Stimulated activated CD8-positive, alpha-beta memory T cell treated with anti-CD3 and anti-CD28 coated beads, Interleukin-12 subunit alpha, Interleukin-12 subunit beta, amount 100 ng/mL, for 24 hours (primary cell): ENCODE results near the gene PKN2.

ENCODE experiments used
- DNase-seq: peaks from one replicate; pipeline ENCODE4 v3.0.0-alpha.2; 2020; ENCODE audit errors: extremely low read depth

Gene PKN2

DNA sequence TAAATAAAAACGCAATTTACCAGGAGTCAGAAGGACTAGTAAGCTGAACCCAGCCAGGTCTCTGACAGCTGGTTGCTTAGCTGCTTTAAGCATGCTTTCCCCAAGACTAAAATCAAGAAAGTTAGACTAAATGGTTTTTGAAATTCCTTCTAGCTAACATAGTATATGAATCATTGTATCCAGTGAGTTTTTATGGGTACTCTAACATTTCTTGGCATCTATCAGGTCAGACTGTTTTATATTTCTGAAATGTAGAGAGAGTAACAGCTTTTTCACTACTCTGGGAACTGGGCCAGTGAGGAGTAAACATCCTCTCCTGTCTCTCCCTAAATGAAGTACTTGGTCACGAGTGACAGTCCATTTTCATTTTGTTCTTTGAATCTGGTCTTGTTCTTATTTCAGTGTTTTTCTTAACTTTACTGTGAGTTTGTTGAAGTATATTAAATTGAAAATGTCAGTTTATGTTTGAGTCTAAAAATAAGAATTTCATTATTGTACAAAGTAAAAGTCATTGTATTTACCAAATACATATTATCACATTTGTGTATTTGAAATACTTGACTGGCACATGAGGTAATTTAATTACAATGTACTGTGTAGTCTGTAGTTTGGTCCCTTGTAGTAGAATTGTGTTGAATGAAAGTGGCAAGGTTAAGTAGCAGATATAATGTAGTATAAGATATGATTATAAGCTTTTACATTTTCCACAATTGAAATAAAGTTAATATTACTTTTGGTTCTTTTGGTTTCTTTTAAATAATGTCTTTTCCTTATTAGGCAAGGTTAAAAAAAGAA is 47.6 kb downstream of the PKN2 start:
- no peak for DNase-seq

DNA sequence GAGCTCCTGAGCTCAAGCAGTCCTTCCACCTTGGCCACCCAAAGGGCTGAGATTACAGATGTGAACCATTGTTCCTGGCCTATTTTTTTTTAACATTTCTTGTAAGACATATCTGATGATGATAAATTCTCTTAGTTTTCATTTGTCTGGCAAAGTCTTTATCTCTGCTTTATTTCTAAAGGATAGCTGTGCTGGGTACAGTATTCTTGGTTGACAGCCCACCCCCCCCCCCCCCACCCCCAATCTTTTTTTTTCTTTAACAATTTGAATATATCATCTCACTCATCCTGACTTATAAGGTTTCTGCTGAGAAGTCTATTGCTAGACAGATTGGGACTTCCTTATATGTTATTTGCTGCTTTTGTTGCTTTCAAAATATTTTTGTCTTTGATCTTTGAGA is 51.3 kb downstream of the PKN2 start:
- no peak for DNase-seq

DNA sequence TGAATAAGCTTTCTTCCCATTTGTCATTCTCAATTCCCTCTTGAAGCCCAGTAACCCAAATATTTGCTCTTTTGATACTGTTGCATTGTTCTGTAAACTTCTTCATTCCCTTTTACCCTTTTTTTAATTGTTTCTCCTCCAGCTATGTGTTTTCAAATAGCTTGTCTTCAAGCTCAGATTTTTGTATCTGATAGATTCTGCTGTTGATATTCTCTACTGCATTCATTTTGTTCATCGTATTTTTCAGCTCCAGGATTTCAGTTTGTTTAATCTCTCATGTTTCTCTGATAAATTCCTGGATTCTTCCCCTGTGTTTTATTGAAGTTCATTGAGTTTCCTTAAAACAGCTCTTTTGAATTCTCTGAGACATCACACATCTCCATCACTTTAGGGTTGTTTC is 51.8 kb downstream of the PKN2 start:
- DNase-seq = no peak

DNA sequence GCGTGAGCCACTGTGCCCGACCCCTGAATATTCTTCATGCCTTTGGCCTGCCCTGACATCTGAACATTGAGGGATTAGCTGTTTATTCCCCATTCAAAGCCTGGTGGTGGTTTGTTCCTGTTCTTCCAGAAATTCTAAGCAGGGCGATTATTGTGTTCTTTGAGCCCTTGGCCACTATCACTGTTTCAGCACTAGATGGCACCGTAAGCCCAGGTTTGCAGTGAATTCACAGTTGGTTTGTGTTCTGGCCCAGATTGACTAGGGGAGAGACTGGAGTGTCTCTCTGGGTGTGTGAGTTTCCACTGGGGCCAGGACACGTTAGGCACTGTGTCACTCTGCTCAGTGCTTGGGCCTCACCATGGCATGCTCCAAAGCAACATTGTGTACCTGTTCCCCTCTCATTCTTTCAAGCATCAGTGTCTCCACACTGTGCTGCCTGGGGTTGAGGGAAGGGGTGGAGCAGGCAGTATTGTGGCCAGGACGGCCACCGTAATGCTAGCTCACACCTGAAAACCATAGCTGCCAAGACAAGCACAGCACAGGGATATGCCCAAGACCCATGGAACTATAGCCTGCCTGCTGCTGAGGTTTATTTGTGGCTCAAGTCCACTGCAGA is 52.7 kb downstream of the PKN2 start:
- DNase-seq = no peak

DNA sequence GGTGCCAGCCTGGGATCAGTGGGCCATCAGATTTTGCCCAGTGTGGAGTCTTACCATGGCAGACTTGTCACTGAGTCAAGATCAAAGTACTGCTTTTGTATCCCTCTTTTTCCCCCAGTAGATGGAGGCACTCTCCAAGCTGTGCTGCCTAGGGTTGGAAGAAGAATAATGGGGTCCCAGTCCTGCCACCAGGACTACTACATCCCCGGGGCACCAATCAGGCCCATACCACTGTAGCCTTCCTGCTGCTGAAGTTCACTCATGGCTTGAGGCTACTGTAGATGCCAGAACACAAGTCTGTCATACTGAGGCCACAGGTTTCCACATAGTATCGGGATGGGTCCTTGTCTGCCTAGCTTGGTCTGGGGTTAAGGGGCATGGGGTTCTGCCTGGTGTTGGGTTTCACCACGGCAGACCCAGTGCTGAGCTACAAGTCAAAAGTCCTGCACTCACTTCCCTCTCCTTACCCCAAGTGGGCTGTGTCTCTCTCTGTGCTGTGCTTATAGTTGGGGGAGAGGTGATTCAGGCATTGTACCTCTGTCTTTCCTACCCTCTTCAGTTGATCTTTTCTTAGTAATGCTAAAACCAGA is 53.4 kb downstream of the PKN2 start:
- DNase-seq = no peak

DNA sequence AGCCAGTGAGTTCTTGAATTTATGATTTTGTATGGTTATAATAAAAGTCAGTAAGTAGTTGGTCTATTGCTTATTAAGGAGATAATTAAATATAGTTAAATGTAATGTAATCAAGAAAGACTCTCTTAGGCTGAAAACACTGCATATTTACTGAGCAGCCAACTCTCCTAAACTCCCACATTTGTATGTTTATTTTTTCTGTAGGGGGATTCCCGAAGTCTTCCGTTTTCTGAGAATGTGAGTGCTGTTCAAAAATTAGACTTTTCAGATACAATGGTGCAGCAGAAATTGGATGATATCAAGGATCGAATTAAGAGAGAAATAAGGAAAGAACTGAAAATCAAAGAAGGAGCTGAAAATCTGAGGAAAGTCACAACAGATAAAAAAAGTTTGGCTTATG is 56.7 kb downstream of the PKN2 start:
- no peak for DNase-seq

DNA sequence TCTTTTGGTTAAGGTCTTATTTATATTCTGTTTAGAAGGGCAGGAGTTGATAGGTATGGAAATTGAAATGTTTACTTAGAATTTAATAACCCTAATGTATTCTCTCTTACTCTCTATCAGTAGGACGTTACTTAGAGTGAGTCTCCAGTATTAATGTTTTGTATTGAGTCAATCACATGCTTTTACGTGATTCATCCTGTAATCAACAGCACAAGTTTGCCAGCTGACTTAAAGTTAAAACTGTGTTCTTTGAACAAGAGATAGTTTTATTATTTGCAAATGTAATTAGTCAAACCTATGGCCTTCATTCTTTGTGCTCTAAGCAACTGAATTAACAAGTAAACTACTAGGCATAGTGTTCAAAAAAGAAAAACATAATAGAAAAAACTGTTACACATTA is 57.3 kb downstream of the PKN2 start:
- DNase-seq = no peak

DNA sequence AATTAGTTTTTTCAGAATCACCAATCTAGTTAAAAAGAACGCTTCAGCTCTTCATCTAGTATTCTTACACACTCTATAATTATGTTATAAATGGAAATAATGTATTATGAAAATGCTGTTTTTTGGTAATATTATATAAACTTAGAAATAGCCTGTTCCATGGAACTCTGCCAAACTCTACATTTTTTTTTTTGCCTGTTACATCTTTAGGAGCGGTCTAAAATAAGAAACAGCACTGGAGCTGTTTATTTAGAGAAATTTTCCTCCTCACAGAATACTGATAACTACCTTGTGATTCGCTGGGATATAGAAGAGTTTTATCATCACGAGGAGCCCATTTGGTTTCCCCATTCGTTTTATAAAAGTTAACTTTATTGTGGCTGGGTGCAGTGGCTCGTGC is 58.5 kb downstream of the PKN2 start:
- no peak for DNase-seq

DNA sequence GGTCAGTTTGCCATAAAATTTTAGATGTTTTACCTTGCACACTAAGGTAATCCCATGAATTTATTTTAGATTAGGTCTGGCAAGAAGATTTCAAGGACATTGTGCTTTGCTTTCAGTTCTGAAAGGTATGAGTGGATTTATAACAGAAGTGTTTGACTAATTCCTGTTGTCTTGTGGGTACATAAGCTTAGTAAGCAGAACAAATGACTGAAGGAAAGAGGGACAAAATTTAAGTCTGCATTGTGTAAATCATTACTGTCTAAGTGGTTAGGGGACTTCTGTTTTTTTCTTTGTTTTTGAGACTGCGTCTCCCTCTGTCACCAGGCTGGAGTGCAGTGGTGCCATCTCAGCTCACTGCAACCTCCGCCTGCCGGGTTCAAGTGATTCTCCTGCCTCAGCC is 60.1 kb downstream of the PKN2 start:
- no peak for DNase-seq

DNA sequence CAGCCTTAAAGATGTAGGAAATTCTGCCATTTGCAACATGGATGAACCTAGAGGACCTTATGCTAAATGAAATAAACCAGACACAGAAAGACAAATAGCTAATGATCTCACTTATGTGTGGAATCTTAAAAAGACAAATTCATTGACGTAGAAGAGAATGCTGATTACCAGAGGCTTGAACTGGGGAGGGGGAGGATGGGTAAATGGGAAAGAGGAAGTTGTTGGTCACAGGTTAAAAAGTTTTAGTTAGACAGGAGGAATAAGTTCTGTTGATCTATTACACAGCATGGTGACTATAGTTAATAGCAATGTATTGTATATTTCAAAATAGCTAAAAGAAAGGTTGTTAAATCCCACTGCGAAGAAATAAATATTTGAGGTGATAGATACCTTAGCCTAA is 62.8 kb downstream of the PKN2 start:
- DNase-seq = no peak

DNA sequence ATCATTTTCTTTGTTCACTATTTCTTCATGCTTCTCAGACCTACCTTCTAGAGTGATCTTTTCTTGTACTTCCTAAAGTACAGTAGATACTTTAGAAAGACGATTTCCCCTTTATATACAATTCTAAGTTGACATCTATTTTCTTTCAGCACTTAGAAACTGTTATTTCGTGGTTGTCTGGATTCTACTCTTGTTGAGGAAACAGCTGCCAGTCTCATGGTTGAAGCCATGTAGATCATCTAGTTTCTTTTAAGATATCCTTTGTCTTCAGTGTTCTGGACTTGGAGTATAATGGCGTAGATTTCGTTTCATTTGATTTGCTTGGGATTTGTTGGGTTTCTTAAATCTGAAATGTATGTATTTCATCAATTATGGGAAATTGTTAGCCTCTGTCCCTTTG is 67.6 kb downstream of the PKN2 start:
- DNase-seq = no peak

DNA sequence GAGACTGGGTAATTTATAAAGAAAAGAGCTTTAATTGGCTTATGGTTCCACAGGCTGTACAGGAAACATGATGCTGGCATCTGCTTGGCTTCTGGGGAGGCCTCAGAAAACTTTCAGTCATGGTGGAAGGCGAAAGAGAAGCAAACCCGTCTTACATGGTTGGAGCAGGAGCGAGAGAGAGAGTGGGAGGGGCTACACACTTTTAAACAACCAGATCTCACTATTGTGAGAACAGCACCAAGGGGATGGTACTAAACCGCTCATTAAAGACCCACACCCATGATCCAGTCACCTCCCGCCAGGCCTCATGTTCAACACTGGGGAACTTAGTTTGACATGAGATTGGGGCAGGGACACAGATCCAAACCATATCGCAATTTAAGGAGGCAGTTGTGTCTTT is 69.4 kb downstream of the PKN2 start:
- no peak for DNase-seq

DNA sequence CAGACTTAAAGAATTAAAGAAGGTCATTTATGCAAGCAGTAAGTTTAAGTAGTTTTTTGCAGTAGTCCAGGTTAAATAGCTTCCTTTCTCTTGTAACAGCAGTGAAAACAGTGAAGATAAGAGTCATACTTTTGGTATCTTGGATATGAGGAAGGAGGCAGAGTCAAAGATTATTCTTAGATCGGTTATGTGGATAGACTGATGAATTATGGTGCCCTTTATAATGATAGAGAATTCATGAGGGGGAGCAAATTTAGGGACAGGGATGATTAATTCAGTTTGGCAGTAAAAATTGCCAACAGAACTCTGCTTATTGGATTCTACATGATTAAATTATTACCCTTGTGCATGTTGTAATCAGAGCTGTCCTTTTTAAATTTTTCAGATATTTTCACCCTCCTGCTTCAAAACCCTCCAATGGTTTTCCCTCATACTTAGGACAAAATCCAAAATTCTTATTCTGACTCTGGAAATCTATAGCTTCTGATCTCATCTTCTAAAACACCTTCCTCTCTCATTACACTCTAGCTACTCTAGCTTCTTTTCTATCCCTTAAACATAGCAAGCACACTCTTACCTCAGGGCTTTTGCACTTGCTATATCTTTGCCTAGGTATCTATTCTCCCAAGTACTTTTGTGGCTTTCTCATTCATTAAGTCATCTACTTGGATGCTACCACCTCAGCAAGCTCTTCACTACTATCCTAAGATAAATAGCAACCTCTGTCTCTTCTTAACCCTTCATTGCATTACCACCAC is 79.8 kb downstream of the PKN2 start:
- DNase-seq = no peak

DNA sequence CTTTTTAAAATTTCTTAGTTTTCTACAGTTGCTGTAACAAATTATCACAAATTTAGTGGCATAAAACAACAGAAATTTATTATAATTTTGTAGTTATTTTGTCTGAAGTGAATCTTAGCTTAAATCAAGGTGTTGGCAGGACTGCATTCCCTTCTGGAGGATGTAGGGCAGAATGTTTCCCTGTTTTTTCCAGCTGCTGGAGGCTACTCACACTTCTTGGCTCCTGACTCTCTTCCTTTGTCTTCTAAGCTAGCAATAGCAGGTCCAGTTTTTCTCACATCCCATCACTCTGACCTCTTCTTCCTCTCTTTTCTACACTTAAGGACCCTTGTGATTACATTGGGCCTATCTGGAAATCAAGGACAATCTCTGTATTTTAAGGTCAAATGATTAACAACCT is 84.1 kb downstream of the PKN2 start:
- no peak for DNase-seq

DNA sequence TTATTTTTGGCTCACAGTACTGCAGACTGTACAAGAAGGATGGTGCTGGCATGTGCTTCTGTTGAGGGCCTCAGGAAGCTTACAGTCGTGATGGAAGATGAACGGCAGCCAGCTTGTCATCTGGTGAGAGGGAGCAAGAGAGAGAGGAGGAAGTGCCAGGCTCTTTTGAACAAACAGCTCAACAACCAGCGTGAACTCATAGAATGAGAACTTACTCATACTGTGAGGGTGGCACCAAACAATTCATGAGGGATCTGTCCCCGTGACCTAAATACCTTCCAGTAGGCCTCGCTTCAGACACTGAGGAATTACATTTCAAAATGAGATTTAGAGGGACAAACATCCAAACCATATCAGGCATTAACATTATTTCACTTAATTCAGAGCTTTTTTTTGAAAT is 84.7 kb downstream of the PKN2 start:
- DNase-seq = no peak

DNA sequence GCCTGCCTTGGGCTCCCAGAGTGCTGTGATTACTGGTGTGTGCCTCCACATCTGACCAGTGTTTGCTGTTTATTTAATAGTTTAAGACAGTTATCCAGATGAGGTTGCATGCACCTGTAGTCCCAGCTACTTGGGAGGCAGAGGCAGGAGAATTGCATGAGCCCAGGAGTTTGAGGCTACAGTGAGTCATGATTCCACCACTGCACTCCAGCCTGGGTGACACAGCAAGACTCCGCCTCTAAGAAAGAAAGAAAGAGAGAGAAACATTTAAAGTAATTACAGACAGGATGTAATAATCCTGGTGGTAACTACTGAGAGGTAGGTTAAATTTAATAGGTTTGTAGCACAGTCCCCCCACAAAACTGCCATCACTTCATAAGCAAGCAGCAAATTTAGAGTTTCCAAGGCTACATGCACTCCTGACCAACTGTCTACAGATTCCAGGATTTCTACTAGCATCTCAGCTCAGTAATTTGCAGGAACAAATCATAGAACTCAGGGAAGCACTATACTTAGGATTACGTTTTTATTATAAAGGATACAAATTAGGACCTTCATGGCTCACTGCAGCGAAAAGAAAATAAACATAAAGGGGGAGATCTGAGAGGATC is 89.6 kb downstream of the PKN2 start:
- no peak for DNase-seq

DNA sequence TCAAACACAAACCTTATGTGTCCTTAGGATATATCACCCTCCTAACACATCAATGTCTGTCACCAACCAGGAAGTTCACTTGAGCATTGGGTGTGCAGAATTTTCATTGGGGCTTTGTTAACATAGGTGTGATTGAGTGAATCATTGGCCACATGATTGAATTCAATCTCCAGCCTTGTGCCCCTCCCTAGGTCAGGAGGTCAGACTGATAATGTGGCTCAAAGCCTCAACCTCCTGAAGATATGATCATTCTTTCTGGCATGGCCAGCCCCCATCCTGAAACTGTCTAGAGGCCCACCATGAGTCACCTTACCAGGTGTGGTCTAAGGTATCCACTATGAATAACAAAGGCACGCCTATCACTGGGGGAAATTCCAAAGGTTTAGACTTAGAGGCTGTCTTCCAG is 90.1 kb downstream of the PKN2 start:
- no peak for DNase-seq

DNA sequence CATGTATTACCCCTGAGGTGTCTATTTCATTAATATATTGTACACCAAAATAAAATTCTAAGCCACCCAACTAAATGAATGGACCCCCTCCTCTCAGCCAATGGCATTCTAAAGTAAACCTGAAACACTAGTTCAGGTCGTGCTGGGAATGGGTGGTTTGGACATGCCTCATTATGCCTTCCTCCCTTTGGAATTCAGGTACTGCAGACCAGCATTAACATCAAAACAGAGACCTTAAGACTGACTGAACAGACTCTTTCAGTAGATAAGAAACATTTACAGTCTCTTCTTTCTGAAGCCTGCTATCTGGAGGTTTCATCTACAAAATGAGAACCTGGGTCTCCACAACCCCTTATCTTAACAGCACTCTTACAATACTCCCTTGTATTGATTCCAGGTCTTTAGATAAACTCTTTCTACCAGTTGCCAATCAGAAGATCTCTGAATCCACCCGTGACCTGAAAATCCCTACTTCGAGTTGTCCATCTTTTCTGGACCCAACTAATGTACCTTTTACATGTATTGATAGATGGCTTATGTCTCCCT is 93.6 kb downstream of the PKN2 start:
- DNase-seq = no peak

DNA sequence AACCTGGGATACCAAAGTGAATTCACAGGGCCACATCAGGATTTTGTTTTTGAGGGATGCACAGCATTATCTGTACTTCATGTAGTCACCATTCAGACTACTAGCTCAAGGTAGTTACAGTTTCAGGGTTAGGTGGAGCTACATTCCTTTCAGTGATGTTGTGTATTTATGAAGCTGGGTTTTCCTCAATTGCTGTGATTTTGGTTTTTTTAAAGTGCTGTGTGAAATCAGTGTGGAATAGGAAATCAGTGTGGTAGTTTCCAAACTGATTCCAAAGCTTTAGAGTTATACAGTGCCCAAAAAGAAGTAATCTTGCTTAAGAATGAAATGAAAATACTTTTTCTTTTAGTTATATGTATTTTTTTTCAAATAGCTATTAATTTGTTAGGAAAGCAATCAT is 95.8 kb downstream of the PKN2 start:
- no peak for DNase-seq

DNA sequence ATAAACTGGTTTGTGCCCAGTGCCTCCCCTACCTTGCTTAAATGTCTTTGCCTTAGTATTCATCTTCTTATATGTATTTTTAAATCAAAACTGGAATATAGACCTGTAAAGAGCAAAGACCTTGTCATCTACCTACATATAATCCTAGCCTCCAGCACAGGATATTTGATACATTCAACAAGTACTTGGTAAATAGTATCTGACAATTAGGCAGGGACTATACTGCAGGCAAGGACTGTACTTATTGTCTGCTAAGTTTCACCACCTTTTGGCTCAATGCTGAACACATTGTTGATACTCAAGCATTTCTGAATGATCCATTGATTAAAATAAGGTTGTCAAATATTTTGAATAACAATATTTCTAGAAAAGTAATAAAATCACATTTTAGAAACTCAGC is 96.4 kb downstream of the PKN2 start:
- DNase-seq = no peak

DNA sequence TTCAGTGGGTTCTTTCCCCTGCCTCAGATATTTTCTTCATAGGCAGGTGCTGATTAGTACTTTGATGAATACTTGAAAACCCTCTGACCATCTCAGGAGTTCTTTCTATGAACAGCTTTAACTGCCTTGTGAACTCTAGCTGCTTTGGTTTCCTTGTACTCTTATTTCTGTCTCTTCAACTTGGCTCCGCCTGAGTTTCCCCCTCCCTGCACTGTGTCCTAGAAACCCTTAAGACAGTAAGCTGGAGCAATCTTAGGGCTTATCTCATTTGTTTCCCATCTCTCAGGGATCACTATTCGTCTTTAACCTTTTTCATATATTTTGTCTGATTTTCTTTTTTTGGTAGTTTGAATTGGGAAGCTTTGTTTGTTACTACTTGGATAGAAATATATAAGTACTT is 99.1 kb downstream of the PKN2 start:
- no peak for DNase-seq

DNA sequence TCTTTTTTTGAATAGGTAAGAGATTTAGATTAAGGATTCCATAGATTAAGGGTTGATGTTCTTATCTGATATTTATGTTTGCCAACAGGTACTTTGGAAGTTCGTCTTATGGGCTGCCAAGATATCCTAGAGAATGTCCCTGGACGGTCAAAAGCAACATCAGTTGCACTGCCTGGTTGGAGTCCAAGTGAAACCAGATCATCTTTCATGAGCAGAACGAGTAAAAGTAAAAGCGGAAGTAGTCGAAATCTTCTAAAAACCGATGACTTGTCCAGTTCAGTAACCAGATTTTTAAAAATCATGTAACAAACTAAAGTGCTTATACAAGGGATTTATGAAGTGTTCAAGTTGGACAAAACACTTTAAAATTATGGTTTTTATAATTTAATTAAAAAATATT is 100.5 kb downstream of the PKN2 start:
- no peak for DNase-seq
